ENCODE data around the gene AATK. TPM values are rescaled to one million over a fixed set of nuclear protein-coding genes. Genes with fewer than 3 reads are reported as not detected.

AATK gene
- total and polyA plus RNA-seq, 2 of the 13 experiments (the other 11 are each of a cell fraction or from before 2014, with no cell fraction given) = 2.9 to 8.4 TPM

DNA sequence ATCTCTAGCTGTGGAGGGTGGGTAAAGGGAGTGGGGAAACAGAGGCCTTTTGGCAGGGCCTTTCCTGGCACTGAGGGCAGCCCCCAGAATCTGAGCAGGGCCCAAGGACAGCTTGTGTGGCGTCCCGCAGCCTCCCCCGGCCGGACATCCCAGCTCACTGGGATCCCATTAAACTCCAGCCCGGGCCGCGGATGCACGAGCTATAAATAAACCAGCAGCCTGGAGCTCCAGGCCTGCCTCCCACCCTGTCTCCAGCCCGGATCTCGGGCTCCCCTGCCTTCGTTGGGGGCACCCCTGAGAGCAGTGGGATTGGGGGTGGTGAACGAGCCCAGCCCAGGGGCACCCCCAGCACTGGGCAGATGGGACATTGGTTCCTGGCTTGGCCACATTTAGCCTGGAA is 13.8 kb upstream of the AATK start:
- Histone ChIP-seq H3K27ac (ENCODE audit: extremely low read length, insufficient read depth, low read length) (no peak overlapping the region), H3K36me3 (replicated peaks in 1 of 2; ENCODE audit: control insufficient read depth in 1 of 2, insufficient read depth in 2 of 2, low read length in 2 of 2) (no peaks in the 10 kb centered on the region), H3K4me2 (ENCODE audit: low read depth, low read length) (0 out of 2 replicates have a peak overlapping the region, but pooled peaks have one; percentile 55), H3K4me3 (replicated peaks in 1 of 3; ENCODE audit: insufficient read depth in 1 of 3, low read depth in 2 of 3, low read length in 3 of 3) (peak overlapping the region in 1 of 3 experiments; percentile 44; a peak in 1 of 6 replicates), H2AFZ (ENCODE audit: low read length) (no peak overlapping the region), H3K4me1 (ENCODE audit: insufficient read depth, low read length) (peaks cover 35% of the 10 kb centered on the region), H3K27me3 (ENCODE audit: control insufficient read depth in 1 of 2, insufficient read depth in 2 of 2, low read length in 2 of 2) (peaks cover 19 to 55% of the 10 kb centered on the region in 2 experiments), H3K9ac (ENCODE audit: insufficient read depth, low read depth, low read length) (no peak overlapping the region), H4K20me1 (ENCODE audit: insufficient read depth, low read length) (no peaks in the 10 kb centered on the region), H3K9me3 (ENCODE audit: low read length) (no peaks in the 10 kb centered on the region), H3K79me2 (ENCODE audit: insufficient read depth, low read length) (no peaks in the 10 kb centered on the region)
- intact Hi-C loops (cut with micrococcal nuclease; ENCODE audit: unreplicated experiment) (no loop called here), in situ Hi-C loops (cut with HindIII; ENCODE audit: extremely low pct_ligation_motif_present, low pct_unique_long_range_greater_than_20kb) (no loop called here)
- BruUV-seq (replicated peaks) = no TSS peak
- WGBS (ENCODE audit: low lambda C conversion rate) = 9% methylated on average over 8 of the region's 12 CpGs
- CTCF ChIA-PET (ENCODE audit: low intra/inter-chr PET ratio, low total read pairs) = no interaction called here
- TF ChIP-seq ZNF543 (CRISPR knock-in tag; IDR thresholded peaks at IDR 0.05) = 0 out of 2 replicates have a peak, but pooled peaks have one; percentile 47
- peak; percentile 17 for TF ChIP-seq AGO1 (IDR thresholded peaks at IDR 0.05; ENCODE audit: low read depth, low read length, poor library complexity, severe bottlenecking)
- 0 out of 2 replicates have a peak, but pooled peaks have one; percentile 31 for TF ChIP-seq CHCHD3 (CRISPR knock-in tag; IDR thresholded peaks at IDR 0.05)
- TF ChIP-seq, protein P1, sequence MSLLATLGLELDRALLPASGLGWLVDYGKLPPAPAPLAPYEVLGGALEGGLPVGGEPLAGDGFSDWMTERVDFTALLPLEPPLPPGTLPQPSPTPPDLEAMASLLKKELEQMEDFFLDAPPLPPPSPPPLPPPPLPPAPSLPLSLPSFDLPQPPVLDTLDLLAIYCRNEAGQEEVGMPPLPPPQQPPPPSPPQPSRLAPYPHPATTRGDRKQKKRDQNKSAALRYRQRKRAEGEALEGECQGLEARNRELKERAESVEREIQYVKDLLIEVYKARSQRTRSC (CRISPR knock-in tag; IDR thresholded peaks at IDR 0.05; ENCODE audit: low read depth) = no peak
- FAIRE-seq = no peak
- DNase-seq (ENCODE audit: low spot score) = no peak
- POLR2A ChIA-PET = interaction anchor here (1.0 to 2.2 kb wide), 3 partner anchors 9 to 59 kb away, joined by 3 to 8 read pairs (median 3); partner anchors contain the start of genes AATK, NDUFAF8, PVALEF and TEPSIN
- ATAC-seq = no peak

DNA sequence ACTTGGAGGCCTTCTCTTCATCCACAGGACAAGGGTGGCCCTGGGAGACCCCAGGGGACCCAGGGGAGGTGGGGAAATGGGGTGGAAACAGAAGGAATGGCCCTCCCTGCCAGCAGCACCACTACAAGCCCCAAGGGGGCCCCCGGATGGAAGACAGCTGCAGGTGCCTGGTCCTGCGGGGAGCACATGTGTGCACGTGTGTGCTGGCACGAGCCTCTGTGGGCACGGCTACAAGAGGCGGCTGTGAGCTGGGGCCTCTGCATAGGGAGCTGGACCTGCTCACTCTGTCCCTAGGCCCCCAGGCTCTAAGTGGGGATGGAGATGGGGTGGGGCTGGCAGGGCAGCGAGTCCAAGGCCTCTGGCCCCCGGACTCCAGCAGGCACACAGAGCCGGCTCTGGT is 13.2 kb upstream of the AATK start:
- Histone ChIP-seq H3K4me1 (ENCODE audit: insufficient read depth, low read length) (peaks cover 29% of the 10 kb centered on the region), H3K9ac (ENCODE audit: insufficient read depth, low read depth, low read length) (no peak overlapping the region), H3K79me2 (ENCODE audit: insufficient read depth, low read length) (no peaks in the 10 kb centered on the region), H3K4me3 (replicated peaks in 1 of 3; ENCODE audit: insufficient read depth in 1 of 3, low read depth in 2 of 3, low read length in 3 of 3) (peak overlapping the region in 2 of 3 experiments; percentile 3 to 44; a peak in 1 of 6 replicates), H3K9me3 (ENCODE audit: low read length) (no peaks in the 10 kb centered on the region), H3K27ac (ENCODE audit: extremely low read length, insufficient read depth, low read length) (no peak overlapping the region), H4K20me1 (ENCODE audit: insufficient read depth, low read length) (no peaks in the 10 kb centered on the region), H3K36me3 (replicated peaks in 1 of 2; ENCODE audit: control insufficient read depth in 1 of 2, insufficient read depth in 2 of 2, low read length in 2 of 2) (no peaks in the 10 kb centered on the region), H3K27me3 (ENCODE audit: control insufficient read depth in 1 of 2, insufficient read depth in 2 of 2, low read length in 2 of 2) (peaks cover 19 to 53% of the 10 kb centered on the region in 2 experiments), H3K4me2 (ENCODE audit: low read depth, low read length) (peak overlapping the region; percentile 55), H2AFZ (ENCODE audit: low read length) (no peak overlapping the region)
- WGBS (ENCODE audit: low lambda C conversion rate) = 19% methylated on average over 3 of the region's 9 CpGs
- ChIA-PET POLR2A (interaction anchor here (1.0 to 2.2 kb wide), 3 partner anchors 8 to 59 kb away, joined by 3 to 8 read pairs (median 3); partner anchors contain the start of genes AATK, NDUFAF8, PVALEF and TEPSIN), CTCF (ENCODE audit: low intra/inter-chr PET ratio, low total read pairs) (no interaction called here)
- FAIRE-seq (no peak), ATAC-seq (peak; percentile 41), DNase-seq (ENCODE audit: low spot score) (no peak)
- BruUV-seq (replicated peaks) = no TSS peak
- in situ Hi-C loops (cut with HindIII; ENCODE audit: extremely low pct_ligation_motif_present, low pct_unique_long_range_greater_than_20kb) = no loop called here
- intact Hi-C loops (cut with micrococcal nuclease; ENCODE audit: unreplicated experiment) = no loop called here
- TF ChIP-seq, protein P2, sequence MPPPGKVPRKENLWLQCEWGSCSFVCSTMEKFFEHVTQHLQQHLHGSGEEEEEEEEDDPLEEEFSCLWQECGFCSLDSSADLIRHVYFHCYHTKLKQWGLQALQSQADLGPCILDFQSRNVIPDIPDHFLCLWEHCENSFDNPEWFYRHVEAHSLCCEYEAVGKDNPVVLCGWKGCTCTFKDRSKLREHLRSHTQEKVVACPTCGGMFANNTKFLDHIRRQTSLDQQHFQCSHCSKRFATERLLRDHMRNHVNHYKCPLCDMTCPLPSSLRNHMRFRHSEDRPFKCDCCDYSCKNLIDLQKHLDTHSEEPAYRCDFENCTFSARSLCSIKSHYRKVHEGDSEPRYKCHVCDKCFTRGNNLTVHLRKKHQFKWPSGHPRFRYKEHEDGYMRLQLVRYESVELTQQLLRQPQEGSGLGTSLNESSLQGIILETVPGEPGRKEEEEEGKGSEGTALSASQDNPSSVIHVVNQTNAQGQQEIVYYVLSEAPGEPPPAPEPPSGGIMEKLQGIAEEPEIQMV (CRISPR knock-in tag; IDR thresholded peaks at IDR 0.05; ENCODE audit: low read depth) = no peak
- TF ChIP-seq ZNF451 (CRISPR knock-in tag; IDR thresholded peaks at IDR 0.05) = no peak
- TF ChIP-seq ZNF441 (CRISPR knock-in tag; IDR thresholded peaks at IDR 0.05; ENCODE audit: borderline replicate concordance) = no peak
- TF ChIP-seq ZNF296 (CRISPR knock-in tag; conservative IDR thresholded peaks at IDR 0.05) = 0 out of 2 replicates have a peak, but pooled peaks have one; percentile 52
- no peak for TF ChIP-seq SSRP1 (CRISPR knock-in tag; IDR thresholded peaks at IDR 0.05)
- peak; percentile 74; the same call in 1 of the 2 replicates for TF ChIP-seq HNRNPL (IDR thresholded peaks at IDR 0.05; ENCODE audit: low read depth, low read length)
- TF ChIP-seq, protein P3, sequence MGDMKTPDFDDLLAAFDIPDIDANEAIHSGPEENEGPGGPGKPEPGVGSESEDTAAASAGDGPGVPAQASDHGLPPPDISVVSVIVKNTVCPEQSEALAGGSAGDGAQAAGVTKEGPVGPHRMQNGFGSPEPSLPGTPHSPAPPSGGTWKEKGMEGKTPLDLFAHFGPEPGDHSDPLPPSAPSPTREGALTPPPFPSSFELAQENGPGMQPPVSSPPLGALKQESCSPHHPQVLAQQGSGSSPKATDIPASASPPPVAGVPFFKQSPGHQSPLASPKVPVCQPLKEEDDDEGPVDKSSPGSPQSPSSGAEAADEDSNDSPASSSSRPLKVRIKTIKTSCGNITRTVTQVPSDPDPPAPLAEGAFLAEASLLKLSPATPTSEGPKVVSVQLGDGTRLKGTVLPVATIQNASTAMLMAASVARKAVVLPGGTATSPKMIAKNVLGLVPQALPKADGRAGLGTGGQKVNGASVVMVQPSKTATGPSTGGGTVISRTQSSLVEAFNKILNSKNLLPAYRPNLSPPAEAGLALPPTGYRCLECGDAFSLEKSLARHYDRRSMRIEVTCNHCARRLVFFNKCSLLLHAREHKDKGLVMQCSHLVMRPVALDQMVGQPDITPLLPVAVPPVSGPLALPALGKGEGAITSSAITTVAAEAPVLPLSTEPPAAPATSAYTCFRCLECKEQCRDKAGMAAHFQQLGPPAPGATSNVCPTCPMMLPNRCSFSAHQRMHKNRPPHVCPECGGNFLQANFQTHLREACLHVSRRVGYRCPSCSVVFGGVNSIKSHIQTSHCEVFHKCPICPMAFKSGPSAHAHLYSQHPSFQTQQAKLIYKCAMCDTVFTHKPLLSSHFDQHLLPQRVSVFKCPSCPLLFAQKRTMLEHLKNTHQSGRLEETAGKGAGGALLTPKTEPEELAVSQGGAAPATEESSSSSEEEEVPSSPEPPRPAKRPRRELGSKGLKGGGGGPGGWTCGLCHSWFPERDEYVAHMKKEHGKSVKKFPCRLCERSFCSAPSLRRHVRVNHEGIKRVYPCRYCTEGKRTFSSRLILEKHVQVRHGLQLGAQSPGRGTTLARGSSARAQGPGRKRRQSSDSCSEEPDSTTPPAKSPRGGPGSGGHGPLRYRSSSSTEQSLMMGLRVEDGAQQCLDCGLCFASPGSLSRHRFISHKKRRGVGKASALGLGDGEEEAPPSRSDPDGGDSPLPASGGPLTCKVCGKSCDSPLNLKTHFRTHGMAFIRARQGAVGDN (CRISPR knock-in tag; IDR thresholded peaks at IDR 0.05) = peak; percentile 68

Measured in HepG2 (cell line).